Endothelial cell of umbilical vein (primary cell): ENCODE measurements around the gene CCDC86. TPM values are rescaled to one million over a fixed set of nuclear protein-coding genes. Genes with fewer than 3 reads are reported as not detected.

Source experiments
- BruUV-seq: library from RNA; stranded (reverse); fragments of 400-500 nt; replicated peaks from 2 replicates; lab custom pipeline; 2021; lab: Mats Ljungman, UMichigan
- CTCF ChIA-PET: fragments of 300-600, 350-600 bp; sonication (Branson Sonifier 250); formaldehyde crosslinking; loops from one replicate; lab custom pipeline; 2021; ENCODE audit warnings: antibody characterized with exemption, inconsistent platforms; lab: Charles Lee
- POLR2A ChIA-PET: fragments of 300-600, 350-600 bp; sonication (Branson Sonifier 250); formaldehyde crosslinking; loops from one replicate; lab custom pipeline; 2021; ENCODE audit warnings: antibody characterized with exemption, inconsistent platforms; lab: Charles Lee
- DNase-seq: peaks from one replicate; pipeline ENCODE4 v3.0.0-alpha.2; 2011; ENCODE audit warnings: low read depth, low spot score
- FAIRE-seq: peaks from 2 replicates; lab custom pipeline; 2011; peaks lifted over from hg19 to GRCh38; lab: Jason Lieb, UNC
- H2AFZ ChIP-seq: 2 replicates; pipeline ENCODE4 v1.6.0; 2012; ENCODE audit warnings: low read depth, low read length, control low read depth, inconsistent platforms
- H3K27ac ChIP-seq: 2 replicates; pipeline ENCODE4 v1.5.1; 2011; ENCODE audit warnings: low read depth, mild to moderate bottlenecking, control low read depth, low read length, moderate library complexity; ENCODE audit not compliant: insufficient read depth
- H3K27me3 ChIP-seq, 2 experiments: 2 replicates each; pipeline versions ENCODE4 v1.6.0 to v1.6.1; 2011; ENCODE audit warnings: low read length in 2 of 2, mixed read lengths in 1 of 2; ENCODE audit not compliant: control insufficient read depth in 2 of 2, insufficient read depth in 2 of 2
- H3K36me3 ChIP-seq, 2 experiments: 2 replicates in 1 of 2; 3 replicates in 1 of 2; pipeline ENCODE4 v1.5.1; 2011; ENCODE audit warnings: low read length in 2 of 2, mild to moderate bottlenecking in 1 of 2, moderate library complexity in 1 of 2; ENCODE audit not compliant: control insufficient read depth in 2 of 2, insufficient read depth in 2 of 2; ENCODE audit errors: extremely low read depth in 1 of 2
- H3K4me1 ChIP-seq: 3 replicates; pipeline ENCODE4 v1.5.1; 2011; ENCODE audit warnings: mild to moderate bottlenecking, low read length; ENCODE audit not compliant: control insufficient read depth, insufficient read depth; ENCODE audit errors: extremely low read depth
- H3K4me2 ChIP-seq: 2 replicates; pipeline ENCODE4 v1.6.1; 2011; ENCODE audit warnings: low read length, control low read depth, mixed read lengths; ENCODE audit not compliant: insufficient read depth
- H3K4me3 ChIP-seq, 3 experiments: fragments of 200-600 bp in 1 of 3; sonication (generic), shearing (Covaris generic) in 1 of 3; replicated peaks in 1 of 3; 2 replicates each; pipeline ENCODE4 v1.5.1; 2011 to 2016; ENCODE audit warnings: control low read depth in 3 of 3, low read length in 3 of 3, mild to moderate bottlenecking in 2 of 3, inconsistent platforms in 1 of 3, low read depth in 1 of 3, moderate library complexity in 1 of 3; ENCODE audit not compliant: insufficient read depth in 1 of 3
- H3K79me2 ChIP-seq: 2 replicates; pipeline ENCODE4 v1.6.0; 2012; ENCODE audit warnings: low read length, inconsistent platforms; ENCODE audit not compliant: control insufficient read depth, insufficient read depth
- H3K9ac ChIP-seq: replicated peaks from 2 replicates; pipeline ENCODE3; 2011; ENCODE audit warnings: low read length, control low read depth; ENCODE audit not compliant: insufficient read depth; ENCODE audit errors: extremely low read depth
- H3K9me1 ChIP-seq: replicated peaks from 3 replicates; pipeline ENCODE4 v1.6.0; 2011; ENCODE audit warnings: mild to moderate bottlenecking, low read length; ENCODE audit not compliant: control insufficient read depth, insufficient read depth; ENCODE audit errors: extremely low read depth
- H3K9me3 ChIP-seq: replicated peaks from 2 replicates; pipeline ENCODE4 v1.5.1; 2012; ENCODE audit warnings: low read length, inconsistent platforms; ENCODE audit not compliant: control insufficient read depth, insufficient read depth
- H4K20me1 ChIP-seq: replicated peaks from 2 replicates; pipeline ENCODE3; 2011; ENCODE audit warnings: mild to moderate bottlenecking, low read length; ENCODE audit not compliant: control insufficient read depth, insufficient read depth; ENCODE audit errors: extremely low read depth
- EZH2 ChIP-seq: IDR thresholded peaks from 2 replicates; pipeline ENCODE4 v1.6.1; 2012; ENCODE audit warnings: borderline replicate concordance, low read depth, mild to moderate bottlenecking, moderate library complexity, low read length, inconsistent platforms; ENCODE audit not compliant: severe bottlenecking
- FOS ChIP-seq: IDR thresholded peaks from 2 replicates; pipeline ENCODE4 v1.6.1; 2011; ENCODE audit warnings: mild to moderate bottlenecking, low read length, moderate library complexity, borderline replicate concordance; ENCODE audit not compliant: insufficient read depth
- GATA2 ChIP-seq: IDR thresholded peaks from 2 replicates; pipeline ENCODE4 v1.7.0; 2011; ENCODE audit warnings: low read depth, mild to moderate bottlenecking, moderate library complexity, mixed read lengths, low read length; ENCODE audit not compliant: insufficient read length, insufficient read depth
- JUN ChIP-seq: IDR thresholded peaks from 2 replicates; pipeline ENCODE4 v1.6.1; 2011; ENCODE audit warnings: borderline replicate concordance, low read depth; ENCODE audit not compliant: insufficient read length, insufficient read depth
- MYC ChIP-seq: IDR thresholded peaks from one replicate; pipeline ENCODE4 v1.6.1; 2011; ENCODE audit warnings: mild to moderate bottlenecking, low read depth, low read length
- POLR2A ChIP-seq: IDR thresholded peaks from 2 replicates; pipeline ENCODE4 v1.6.1; 2012; ENCODE audit warnings: low read depth, mild to moderate bottlenecking, control low read depth, low read length
- POLR2AphosphoS5 ChIP-seq: IDR thresholded peaks from 2 replicates; pipeline ENCODE4 v1.6.1; 2012; ENCODE audit warnings: low read depth, mild to moderate bottlenecking, control low read depth, low read length, moderate library complexity; ENCODE audit not compliant: insufficient read depth
- dilution Hi-C: fragments of 300-500 bp; cut with MboI; formaldehyde crosslinking; loops from one replicate; pipeline ENCODE4 v1.15.0; 2019; ENCODE audit warnings: low sequenced_read_pairs; ENCODE audit not compliant: extremely low pct_ligation_motif_present
- intact Hi-C: fragments of 100-400 bp; cut with micrococcal nuclease; formaldehyde crosslinking; loops from one replicate; pipeline ENCODE4 v1.10.0; 2022
- polyA plus RNA-seq, 4 experiments: library from polyadenylated mRNA; depleted of rRNA in 3 of 4; stranded (reverse) in 3 of 4; unstranded in 1 of 4; fragments of >200 nt; gene quantifications; 2 replicates each; pipeline versions ENCODE4 v1.2.1 to v1.2.3, GENCODE V29; 2011 to 2012; ENCODE audit warnings: missing spikeins in 1 of 4
- total RNA-seq: library from RNA; stranded (reverse); gene quantifications from 2 replicates; pipeline ENCODE4 v1.2.3, GENCODE V29; 2021
- TF ChIP-seq, protein P1 (sequence below): IDR thresholded peaks from 2 replicates; pipeline ENCODE4 v1.6.1; 2011; ENCODE audit not compliant: insufficient read depth, insufficient read length
- TF ChIP-seq, protein P2 (sequence below), 2 donors: IDR thresholded peaks; 1 replicate in 1 of 2; 2 replicates in 1 of 2; pipeline ENCODE4 v1.5.1; 2011; ENCODE audit warnings: low read length in 2 of 2, mild to moderate bottlenecking in 2 of 2, moderate library complexity in 2 of 2, control low read depth in 1 of 2, inconsistent platforms in 1 of 2, low read depth in 1 of 2; ENCODE audit not compliant: insufficient read depth in 1 of 2; ENCODE audit errors: extremely low read depth in 1 of 2

Gene CCDC86
- total and polyA plus RNA-seq, 2 donors (not counting 3 experiments of a cell fraction or from before 2014, with no cell fraction given), result 29.8 to 60.8 TPM

DNA sequence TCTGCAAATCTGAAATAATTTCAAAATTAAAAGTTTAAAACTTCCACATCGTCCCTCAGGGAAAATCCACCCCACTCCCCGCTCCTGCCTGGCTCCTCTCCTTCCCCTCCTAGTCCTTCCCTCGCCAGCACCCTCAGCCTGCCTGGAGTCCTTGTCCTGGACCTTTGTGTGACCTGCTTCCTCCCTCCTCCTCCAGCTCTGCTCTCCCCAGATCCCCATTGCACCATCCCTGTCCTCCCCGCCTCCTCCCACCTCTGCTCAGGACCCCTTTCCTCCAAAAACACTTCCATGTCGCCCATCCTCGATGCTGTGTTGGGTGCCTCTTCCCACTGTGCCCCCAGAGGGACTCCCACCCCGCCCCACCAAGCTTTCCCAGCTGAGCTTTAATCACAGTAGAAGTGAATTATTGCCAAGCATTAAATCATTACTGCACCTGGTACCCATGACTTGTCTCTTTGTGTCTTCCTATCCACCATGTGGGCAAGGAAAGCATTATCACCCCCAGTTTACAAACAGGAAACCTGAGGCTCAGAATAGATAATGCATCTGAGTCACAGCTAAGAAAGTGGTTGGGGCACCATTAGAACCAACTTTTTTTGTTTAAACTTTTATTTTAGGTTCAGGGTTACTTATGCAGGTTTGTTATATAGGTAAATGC, 23.1 kb downstream of the CCDC86 start:
- CTCF ChIA-PET, result interaction anchor here (1.2 to 1.5 kb wide), 2 partner anchors 21 to 34 kb away, joined by 3 to 5 read pairs; no protein-coding TSS in a partner anchor
- H3K36me3 ChIP-seq, result no peaks in the 10 kb centered on the region
- H4K20me1 ChIP-seq, result no peaks in the 10 kb centered on the region
- dilution Hi-C loops (no loop called here), intact Hi-C loops (no loop called here)
- FAIRE-seq (no peak), DNase-seq (no peak)
- no peak overlapping the region for H3K4me2 ChIP-seq
- H3K9me3 ChIP-seq, result no peaks in the 10 kb centered on the region
- H2AFZ ChIP-seq, result no peak overlapping the region
- no peaks in the 10 kb centered on the region for H3K27me3 ChIP-seq
- no peaks in the 10 kb centered on the region for H3K9me1 ChIP-seq
- POLR2A ChIA-PET, result no interaction called here
- H3K9ac ChIP-seq, result no peak overlapping the region
- H3K27ac ChIP-seq, result no peak overlapping the region
- no peaks in the 10 kb centered on the region for H3K79me2 ChIP-seq
- no TSS peak for BruUV-seq
- no peak overlapping the region for H3K4me3 ChIP-seq
- no peak for TF ChIP-seq FOS
- TF ChIP-seq POLR2AphosphoS5, result no peak
- TF ChIP-seq, protein P1, sequence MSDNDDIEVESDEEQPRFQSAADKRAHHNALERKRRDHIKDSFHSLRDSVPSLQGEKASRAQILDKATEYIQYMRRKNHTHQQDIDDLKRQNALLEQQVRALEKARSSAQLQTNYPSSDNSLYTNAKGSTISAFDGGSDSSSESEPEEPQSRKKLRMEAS, result no peak
- TF ChIP-seq, protein P2, sequence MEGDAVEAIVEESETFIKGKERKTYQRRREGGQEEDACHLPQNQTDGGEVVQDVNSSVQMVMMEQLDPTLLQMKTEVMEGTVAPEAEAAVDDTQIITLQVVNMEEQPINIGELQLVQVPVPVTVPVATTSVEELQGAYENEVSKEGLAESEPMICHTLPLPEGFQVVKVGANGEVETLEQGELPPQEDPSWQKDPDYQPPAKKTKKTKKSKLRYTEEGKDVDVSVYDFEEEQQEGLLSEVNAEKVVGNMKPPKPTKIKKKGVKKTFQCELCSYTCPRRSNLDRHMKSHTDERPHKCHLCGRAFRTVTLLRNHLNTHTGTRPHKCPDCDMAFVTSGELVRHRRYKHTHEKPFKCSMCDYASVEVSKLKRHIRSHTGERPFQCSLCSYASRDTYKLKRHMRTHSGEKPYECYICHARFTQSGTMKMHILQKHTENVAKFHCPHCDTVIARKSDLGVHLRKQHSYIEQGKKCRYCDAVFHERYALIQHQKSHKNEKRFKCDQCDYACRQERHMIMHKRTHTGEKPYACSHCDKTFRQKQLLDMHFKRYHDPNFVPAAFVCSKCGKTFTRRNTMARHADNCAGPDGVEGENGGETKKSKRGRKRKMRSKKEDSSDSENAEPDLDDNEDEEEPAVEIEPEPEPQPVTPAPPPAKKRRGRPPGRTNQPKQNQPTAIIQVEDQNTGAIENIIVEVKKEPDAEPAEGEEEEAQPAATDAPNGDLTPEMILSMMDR (IDR thresholded peaks at IDR 0.05; ENCODE audit: extremely low read depth in 1 of 2, insufficient read depth in 1 of 2, low read depth in 1 of 2, low read length in 2 of 2), result no peak
- TF ChIP-seq MYC, result no peak
- no peak for TF ChIP-seq GATA2
- TF ChIP-seq POLR2A, result no peak
- TF ChIP-seq EZH2, result no peak
- TF ChIP-seq JUN, result no peak
- H3K4me1 ChIP-seq, result no peaks in the 10 kb centered on the region
